ENCODE measurements around the gene MDC1.
A peak's percentile ranks its signal among the peaks of the same experiment; 100 is the strongest.
"Not testable (repeated sequence)": the region's sequence is repeated elsewhere in the genome, so short reads cannot be mapped to it uniquely, and the experiment has no call there.

The MDC1 gene

DNA sequence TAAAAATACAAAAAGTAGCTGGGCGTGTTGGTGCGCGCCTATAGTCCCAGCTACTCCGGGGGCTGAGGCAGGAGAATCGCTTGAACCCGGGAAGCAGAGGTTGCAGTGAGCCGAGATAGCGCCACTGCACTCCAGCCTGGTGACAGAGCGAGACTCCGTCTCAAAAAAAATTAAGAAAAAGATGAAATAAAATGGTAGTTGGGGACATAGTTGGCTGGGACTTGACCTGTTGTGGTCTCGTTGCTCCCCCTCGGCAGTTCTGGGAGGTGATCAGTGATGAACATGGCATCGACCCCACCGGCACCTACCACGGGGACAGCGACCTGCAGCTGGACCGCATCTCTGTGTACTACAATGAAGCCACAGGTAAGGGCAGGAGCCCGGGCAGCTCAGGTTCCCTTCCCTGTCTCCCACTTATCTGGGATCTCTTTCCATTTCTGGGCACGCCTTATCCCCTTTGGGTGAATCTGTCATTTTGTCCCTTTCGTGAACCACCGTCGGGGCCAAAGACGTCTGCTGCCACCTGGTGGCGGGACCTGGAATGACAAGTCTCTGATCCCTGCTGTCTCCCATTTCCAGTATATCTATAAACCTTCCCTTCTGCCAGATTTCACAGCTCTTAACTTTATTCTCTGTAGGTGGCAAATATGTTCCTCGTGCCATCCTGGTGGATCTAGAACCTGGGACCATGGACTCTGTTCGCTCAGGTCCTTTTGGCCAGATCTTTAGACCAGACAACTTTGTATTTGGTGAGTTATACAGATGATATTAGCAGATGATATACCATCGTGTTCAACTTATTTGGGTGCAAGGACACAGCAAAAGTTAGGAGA is 5.4 kb upstream of the MDC1 start:
- TF ChIP-seq, protein P1, sequence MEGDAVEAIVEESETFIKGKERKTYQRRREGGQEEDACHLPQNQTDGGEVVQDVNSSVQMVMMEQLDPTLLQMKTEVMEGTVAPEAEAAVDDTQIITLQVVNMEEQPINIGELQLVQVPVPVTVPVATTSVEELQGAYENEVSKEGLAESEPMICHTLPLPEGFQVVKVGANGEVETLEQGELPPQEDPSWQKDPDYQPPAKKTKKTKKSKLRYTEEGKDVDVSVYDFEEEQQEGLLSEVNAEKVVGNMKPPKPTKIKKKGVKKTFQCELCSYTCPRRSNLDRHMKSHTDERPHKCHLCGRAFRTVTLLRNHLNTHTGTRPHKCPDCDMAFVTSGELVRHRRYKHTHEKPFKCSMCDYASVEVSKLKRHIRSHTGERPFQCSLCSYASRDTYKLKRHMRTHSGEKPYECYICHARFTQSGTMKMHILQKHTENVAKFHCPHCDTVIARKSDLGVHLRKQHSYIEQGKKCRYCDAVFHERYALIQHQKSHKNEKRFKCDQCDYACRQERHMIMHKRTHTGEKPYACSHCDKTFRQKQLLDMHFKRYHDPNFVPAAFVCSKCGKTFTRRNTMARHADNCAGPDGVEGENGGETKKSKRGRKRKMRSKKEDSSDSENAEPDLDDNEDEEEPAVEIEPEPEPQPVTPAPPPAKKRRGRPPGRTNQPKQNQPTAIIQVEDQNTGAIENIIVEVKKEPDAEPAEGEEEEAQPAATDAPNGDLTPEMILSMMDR (IDR thresholded peaks at IDR 0.05; ENCODE audit: low read depth, low read length), result peak; percentile 87

DNA sequence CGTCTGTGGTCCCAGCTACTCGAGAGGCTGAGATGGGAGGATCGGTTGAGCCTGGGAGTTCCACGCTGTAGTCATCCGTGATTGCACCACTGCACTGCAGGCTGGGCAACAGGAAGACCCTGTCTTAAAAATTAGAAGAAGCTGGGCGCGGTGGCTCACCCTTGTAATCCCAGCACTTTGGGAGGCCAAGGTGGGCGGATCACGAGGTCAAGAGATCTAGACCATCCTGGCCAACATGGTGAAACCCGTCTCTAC is 4.9 kb upstream of the MDC1 start:
- DNase-seq (ENCODE audit: extremely low read depth, low read depth), result not testable (repeated sequence)

More for the DNA sequence above, 5.4 kb upstream of the MDC1 start:
- no peak for DNase-seq (ENCODE audit: extremely low read depth, low read depth)

DNA sequence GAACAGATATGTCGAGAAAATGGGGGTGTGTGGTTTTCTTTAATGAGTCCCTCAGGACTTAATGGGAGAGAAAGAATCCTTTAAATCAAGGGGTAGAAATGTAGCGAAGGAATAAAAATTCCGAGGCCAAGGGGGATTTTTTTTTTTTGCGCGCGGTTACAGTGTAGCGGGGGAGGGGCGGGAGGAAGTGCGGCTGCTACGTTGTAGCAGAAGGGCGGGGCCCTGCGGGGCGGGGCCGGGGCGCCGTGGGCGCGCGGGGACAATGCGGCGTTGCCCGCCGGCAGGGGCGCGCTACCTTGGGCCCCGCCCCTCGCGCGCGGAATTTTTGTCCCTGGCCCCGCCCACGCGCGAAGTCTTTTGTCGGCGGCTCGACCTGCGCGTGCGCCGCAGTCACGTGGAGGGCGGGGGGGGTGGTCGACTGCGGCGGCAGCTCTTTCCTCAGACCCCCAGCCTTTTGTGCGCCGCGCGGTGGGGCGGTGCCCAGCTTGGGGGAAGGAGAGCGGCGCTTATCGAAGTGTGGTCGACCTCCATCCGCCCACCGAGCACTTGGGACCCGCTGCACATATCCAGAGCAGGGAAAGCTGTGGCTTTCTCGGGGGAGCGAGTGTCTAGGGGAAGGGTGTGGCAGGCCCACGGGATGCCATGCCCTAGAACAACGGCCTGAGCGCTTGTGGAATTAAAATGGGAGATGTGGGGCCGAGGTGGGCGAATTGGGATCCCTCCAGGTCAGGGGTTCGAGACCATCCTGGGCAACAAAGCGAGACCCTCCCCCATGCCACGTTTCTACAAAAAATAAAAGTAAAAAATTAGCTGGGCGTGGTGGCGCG is 4.3 kb upstream of the MDC1 start:
- peak; percentile 82 for DNase-seq (ENCODE audit: extremely low read depth, low read depth)
- TF ChIP-seq, protein P1 (IDR thresholded peaks at IDR 0.05; ENCODE audit: low read depth, low read length), result peak; percentile 12

DNA sequence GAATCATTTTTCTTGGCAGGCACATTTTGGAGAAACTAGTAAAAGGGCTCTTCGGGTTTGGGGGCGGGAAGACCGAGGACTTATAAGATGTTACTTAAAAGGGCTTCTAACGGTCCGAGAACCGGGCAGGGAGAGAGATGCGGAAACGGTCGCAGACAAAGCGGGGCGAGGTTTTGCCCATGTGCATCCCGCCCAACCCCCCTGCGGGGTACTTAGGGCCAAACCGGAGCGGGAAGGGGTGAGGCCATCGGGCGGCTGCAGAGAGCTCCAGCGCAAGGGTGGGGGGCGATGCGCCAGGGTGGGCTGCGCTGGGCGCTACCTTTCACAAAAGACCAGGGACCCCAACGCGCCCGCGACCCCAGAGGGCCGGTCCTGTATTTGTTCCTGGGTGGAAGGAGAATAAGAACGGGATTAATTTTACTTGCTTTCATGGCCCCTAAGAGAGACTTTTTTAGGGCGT is 3.7 kb upstream of the MDC1 start:
- DNase-seq (ENCODE audit: extremely low read depth, low read depth), result no peak
- TF ChIP-seq, protein P1 (IDR thresholded peaks at IDR 0.05; ENCODE audit: low read depth, low read length), result no peak

DNA sequence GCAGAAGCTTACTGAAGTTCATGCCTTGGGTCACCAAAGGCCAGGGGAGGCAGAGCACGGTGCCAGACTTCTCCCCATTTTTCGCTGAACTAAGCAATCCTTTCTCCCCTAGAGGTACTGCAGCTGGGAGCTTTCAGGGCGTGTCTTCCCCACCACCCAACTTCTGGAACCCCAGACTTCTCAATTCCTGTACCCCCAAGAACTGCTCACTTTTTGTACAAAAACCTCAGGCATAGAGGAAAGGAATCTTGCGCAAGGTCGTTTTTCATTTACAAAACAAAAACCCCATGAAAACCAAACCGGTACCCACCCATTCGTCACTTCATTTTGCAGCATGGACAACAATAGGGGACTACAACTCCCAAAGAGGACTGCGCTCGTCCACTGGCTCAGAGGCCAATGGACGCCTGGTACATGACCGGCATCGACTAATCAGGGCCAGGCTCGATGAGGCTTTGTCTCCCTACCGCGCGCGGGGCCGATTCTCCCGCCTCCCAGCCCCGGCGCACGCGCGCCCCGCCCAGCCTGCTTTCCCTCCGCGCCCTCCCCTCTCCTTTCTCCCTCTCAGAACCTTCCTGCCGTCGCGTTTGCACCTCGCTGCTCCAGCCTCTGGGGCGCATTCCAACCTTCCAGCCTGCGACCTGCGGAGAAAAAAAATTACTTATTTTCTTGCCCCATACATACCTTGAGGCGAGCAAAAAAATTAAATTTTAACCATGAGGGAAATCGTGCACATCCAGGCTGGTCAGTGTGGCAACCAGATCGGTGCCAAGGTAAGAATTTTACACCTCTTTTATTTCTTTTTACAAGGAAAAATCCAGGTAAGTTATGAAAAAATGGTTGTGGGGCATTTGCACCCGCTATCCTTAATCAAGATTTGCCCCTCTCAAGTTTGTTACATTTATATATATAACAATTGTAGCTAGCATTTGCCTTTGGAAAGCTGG is 3.0 kb upstream of the MDC1 start, which contains the start of gene TUBB:
Gene TUBB, plus strand, starts transcription at position 562 of the 947 bp plus-strand sequence. Its CDS starts 155 bp downstream, at position 717.
- TF ChIP-seq, protein P1 (IDR thresholded peaks at IDR 0.05; ENCODE audit: low read depth, low read length), result no peak; the same call in 1 of the 2 replicates
- peak; percentile 93 for DNase-seq (ENCODE audit: extremely low read depth, low read depth)

DNA sequence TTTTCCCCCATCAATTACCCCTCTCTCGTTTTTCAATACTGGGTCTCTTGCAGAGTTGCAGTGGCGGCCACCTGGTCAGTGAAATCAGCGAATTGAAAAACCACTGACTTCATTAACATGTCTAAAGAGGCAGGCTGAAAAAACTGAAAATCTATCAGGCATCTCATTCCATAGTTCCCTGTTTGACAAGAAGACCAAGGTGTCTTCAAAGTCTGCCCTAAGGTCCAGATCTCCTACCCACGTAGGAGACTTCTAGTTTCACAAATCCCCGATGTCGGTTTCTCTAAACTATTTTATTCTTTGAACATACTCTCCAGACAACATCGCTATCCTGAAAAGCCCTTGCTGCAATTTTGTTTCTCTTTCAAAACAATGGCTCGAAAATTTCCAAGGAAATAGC is 2.3 kb upstream of the MDC1 start:
- TF ChIP-seq, protein P1 (IDR thresholded peaks at IDR 0.05; ENCODE audit: low read depth, low read length), result no peak
- DNase-seq (ENCODE audit: extremely low read depth, low read depth), result no peak

DNA sequence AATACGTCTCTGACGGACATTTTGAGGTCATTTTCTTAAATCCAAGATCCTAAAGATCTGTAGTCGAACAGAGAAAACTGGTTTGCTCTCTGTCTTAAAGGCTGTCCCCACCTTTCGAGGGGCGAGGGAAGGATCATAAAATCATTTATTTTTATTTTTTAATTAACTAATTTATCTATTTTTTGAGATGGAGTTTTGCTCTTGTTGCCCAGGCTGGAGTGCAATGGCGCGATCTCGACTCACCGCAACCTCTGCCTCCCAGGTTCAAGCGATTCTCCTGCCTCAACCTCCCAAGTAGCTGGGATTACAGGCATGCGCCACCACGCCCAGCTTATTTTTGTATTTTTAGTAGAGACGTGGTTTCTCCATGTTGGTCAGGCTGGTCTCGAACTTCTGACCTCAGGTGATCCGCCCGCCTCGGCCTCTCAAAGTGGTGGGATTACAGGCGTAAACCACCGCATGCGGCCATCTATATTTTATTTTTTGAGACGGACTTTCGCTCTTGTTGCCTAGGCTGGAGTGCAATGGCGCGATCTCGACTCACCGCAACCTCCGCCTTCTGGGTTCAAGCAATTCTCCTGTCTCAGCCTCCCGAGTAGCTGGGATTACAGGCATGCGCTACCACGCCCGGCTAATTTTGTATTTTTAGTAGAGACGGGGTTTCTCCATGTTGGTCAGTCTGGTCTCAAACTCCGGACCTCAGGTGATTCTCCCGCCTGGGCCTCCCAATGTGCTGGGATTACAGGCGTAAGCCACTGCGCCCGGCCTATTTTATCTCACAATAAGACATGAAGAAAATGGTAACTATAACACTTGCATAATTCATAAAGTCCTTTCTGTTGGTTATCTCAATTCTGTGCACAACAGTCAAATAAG is 1.0 kb upstream of the MDC1 start:
- DNase-seq (ENCODE audit: extremely low read depth, low read depth), result not testable (repeated sequence)
